DMS114 treated with DMSO at 0.1 percent for 48 hours (cell line): Measurements from ENCODE around the gene CFLAR.
"Not testable (repeated sequence)": the region's sequence is repeated elsewhere in the genome, so short reads cannot be mapped to it uniquely, and the experiment has no call there.

Experiments
- DNase-seq: peaks from one replicate; lab custom pipeline; 2025; ENCODE audit not compliant: unreplicated experiment; lab: John Stamatoyannopoulos, UW

Gene CFLAR

GRCh38 chr2:201118121-201118960 is 2.4 kb downstream of the CFLAR start:
- peak; percentile 63 for DNase-seq

DNA sequence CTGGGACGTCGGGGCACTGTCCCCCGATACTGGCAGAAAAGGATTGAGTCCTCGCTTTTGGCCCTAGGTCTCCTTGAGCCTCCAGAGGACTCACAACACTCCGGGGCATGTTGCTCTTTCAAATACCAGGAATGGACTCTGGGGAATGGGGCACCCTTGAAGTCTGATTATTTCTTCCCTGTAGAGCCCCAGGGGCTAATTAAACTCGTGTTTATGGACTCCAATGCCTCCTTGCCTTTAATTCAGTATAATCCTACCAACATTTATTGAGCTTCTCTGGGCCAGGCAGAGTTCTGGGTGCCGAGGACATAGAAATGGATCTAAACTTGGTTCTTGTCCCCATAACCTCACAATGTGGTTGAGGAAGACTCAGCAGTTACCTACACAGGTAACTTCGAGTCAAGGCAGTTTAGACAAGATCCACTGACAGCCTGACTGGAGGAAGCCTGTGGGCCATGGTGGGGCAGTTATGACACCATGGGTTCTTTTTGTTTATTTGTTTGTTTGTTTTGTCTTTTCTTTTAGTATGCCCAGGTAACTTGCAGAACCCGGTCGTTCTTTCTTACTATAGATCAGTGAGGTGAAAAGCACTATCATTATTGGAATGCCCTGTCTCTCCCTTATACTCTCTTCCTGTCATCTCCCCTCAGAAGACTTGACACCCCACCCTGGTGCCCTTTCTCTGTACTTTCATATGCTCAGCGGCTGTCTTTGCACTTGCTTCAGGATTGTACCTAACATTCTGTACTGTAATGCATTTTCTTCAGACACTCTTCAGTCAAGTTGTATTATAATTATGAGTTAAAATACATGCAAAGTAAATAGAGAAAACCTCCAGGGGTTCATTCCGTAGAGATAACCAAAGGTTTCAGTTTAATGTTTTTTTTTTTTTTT is 3.2 kb downstream of the CFLAR start:
- DNase-seq: no peak

GRCh38 chr2:201122276-201122675 is 6.3 kb downstream of the CFLAR start:
- DNase-seq: no peak

DNA sequence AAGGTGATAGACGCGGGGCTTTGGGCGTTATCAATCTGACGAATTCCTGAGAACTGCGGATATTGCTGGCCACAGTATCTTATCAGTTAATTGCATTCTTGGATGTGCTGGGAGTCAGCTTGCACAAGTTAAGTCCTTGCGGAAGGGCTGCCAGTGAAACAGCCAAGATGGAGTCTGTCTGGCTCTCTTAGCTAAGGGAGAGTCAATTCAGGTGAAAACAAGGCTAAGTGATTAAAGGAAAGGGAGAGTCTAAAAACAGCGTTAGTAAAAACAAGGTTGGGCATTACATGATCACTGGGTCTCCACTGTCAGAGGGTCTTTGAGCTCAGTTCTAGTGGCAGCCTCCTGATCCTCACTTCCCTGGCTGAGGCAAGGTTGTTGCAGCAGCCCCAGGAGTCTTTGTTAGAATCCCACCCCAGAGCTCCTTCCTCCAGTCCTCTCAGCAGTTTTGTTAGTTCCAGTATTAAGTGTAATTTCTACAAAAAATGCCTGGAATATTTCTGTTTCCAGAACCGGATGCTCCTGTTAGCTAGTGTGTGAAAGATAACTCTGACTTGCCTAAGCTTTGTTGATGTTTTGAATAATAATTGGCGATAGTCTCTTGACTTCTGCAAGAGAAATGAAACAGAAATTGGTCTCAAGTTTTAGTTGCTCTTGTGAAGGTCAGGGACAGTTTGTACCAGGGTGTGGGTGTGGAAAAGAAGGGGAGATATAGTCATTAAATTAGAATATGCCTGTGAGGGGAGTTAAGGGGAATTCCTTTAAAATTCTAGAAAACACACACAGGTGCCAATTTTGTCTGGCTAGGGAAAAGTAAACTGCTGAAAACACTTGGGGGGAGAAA is 10.6 kb downstream of the CFLAR start:
- no peak for DNase-seq

GRCh38 chr2:201127152-201127511 is 11.2 kb downstream of the CFLAR start:
- DNase-seq: no peak

DNA sequence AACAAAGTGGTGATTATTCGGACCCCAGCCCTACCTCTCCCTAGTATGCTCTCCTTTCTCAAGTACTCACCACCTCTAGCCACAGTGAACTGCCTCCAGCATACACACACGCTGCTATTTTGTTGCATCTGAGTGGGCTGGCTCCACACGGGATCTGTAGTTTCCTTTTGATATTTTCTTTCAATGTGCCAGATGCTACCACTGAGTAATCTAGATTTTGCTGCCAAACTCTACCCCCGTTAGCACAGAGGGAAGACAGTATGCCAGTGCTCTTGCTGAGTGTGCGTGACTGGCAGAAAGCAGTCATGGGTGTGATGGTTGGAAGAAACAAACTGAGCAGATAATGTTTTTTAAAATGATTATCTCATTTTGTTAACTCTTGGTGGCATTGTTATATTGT is 11.6 kb downstream of the CFLAR start:
- no peak for DNase-seq

GRCh38 chr2:201128033-201128432 is 12.1 kb downstream of the CFLAR start:
- no peak for DNase-seq

DNA sequence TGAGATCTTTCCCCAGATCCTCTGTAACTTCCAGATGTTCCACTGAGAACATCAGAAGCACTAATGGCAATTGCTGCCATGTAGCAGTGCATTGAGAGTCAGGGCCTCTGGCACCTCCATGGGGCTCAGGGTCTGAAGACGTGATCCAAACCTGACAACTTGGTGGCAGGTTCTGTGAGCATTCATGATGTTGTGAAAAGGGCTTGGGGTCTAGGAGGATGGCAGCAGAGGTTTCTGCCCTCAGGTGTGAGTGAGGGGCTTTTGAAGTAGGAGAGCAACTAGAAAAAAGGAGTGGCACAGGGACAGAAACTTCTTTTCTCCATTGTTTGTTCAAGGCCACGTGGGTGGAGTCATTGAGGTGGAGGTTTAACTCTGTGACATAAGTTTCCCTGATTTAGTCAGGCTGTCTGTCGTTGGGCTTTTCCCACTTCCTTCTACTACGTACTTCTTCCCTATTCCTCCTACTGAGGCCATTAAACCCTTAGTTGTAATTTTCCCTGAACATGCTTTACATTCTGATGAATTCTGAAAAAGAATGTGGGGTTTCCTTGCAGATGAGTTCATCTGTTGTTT is 13.1 kb downstream of the CFLAR start:
- no peak for DNase-seq

DNA sequence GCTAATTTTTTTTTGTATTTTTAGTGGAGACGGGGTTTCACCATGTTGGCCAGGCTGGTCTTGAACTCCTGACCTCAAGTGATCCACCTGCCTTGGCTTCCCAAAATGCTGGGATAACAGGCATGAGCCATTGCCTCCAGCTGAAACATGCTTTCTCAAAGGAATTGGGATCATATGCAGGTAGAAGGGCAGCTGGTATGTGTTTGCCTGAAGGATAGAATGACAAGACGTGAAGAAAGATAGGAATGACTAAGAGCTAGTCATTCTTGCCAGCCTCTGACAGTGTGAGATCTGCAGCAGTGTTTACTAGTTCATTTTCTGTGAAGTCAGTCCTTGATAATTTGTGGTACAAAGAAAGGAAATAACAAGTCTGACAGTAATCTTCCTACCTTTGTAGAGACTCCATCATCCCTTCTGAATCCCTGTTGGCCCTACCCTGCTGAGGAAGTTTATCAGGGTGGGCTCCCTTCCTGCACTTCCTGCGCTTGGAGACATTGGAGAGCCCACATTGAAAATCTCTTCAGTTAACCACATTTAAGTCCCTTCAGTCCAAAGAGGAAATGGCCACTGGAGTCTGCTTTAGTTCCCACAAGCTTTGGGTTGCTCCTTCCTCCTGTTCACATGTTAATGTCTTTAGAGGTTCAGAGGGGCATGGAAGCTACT is 14.7 kb downstream of the CFLAR start:
- no peak for DNase-seq

- no peak for DNase-seq
Observed at GRCh38 chr2:201132518-201132917, 16.6 kb downstream of the CFLAR start.

GRCh38 chr2:201135386-201135785 is 19.4 kb downstream of the CFLAR start:
- no peak for DNase-seq

- DNase-seq: no peak
Observed at GRCh38 chr2:201136889-201137321, 20.9 kb downstream of the CFLAR start.

GRCh38 chr2:201137505-201138400 is 21.8 kb downstream of the CFLAR start:
- DNase-seq: no peak

- no peak for DNase-seq
Observed at GRCh38 chr2:201138401-201138970, 22.5 kb downstream of the CFLAR start.

DNA sequence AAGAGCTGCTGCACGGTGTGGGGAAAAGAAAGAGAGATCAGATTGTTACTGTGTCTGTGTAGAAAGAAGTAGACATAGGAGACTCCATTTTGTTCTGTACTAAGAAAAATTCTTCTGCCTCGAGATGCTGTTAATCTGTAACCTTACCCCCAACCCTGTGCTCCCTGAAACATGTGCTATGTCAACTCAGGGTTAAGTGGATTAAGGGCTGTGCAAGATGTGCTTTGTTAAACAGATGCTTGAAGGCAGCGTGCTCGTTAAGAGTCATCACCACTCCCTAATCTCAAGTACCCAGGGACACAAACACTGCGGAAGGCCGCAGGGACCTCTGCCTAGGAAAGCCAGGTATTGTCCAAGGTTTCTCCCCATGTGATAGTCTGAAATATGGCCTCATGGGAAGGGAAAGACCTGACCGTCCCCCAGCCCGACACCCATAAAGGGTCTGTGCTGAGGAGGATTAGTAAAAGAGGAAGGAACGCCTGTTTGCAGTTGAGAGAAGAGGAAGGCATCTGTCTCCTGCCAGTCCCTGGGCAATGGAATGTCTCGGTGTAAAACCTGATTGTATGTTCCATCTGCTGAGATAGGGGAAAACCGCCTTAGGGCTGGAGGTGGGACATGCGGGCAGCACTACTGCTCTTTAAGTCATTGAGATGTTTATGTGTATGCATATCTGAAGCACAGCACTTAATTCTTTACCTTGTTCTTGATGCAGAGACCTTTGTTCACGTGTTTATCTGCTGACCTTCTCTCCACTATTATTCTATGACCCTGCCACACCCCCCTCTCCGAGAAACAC is 23.2 kb downstream of the CFLAR start:
- DNase-seq: not testable (repeated sequence)

DNA sequence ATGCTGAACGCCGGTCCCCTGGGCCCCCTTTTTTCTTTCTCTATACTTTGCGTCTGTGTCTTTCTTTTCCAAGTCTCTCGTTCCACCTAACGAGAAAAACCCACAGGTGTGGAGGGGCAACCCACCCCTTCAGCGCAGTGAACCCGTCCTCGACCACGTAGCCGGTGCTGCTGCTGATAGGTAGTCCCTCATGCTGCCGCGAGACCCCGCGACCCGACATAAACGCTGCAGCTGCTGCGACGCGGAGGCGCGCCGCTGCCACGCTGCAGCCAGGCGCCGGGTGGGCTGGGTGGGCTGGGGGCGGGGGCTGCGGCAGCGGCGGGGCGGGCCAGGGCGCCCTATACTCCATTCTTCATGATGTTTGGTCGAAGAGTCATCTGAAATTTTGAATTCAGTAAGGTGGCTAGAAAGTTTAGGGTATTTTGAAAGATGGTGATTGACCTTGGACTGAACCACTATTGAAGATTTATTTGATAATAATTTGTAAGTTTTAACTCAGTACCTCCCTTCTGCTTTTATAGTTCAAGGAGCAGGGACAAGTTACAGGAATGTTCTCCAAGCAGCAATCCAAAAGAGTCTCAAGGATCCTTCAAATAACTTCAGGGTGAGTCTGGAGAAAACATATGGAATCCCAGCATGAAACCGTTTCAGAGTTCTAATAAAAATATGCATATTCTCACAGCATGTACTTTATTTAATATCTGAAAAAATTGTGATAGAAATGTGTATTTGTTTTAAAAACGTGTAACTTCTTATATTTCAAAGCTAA is 24.1 kb downstream of the CFLAR start:
- DNase-seq: no peak
